ENCODE data around the gene ZNF343. TPM values are rescaled to one million over a fixed set of nuclear protein-coding genes. Genes with fewer than 3 reads are reported as not detected.

Gene ZNF343
- total and polyA plus RNA-seq, 2 experiments from 2014 or later, result 2.4 to 6.4 TPM

DNA sequence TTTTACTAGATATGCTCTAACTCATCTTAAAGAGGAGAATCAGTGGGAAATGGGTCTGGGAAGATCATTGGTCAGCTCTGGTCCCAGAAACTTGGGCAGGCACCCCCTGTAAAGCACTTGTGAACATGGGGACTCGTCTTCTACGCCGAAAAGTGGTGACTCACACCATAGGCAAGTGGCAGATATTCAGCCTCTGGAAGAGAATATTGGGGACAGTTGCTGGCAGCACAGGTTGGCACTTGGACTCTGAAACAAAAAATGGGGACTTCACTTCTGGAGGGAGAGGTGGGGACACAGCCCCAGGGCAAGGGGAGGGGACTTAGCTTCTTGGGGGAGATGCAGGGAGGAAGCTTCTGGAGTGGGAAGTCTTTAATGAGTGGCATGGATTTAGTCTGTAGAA is 11.9 kb upstream of the ZNF343 start:
- no peak overlapping the region for H3K4me3 Mint-ChIP-seq
- no peak overlapping the region for H3K4me2 ChIP-seq
- ATAC-seq, result no peak
- no peak for DNase-seq (ENCODE audit: low spot score)
- H3K9me2 ChIP-seq (ENCODE audit: insufficient read depth), result no peaks in the 10 kb centered on the region
- no peaks in the 10 kb centered on the region for H3K36me3 Mint-ChIP-seq (ENCODE audit: low read depth)
- no peak overlapping the region for H3K27ac ChIP-seq (ENCODE audit: low read depth)
- no peaks in the 10 kb centered on the region for H3F3A ChIP-seq (replicated peaks; ENCODE audit: low read depth)
- peaks cover 99% of the 10 kb centered on the region for H3K27me3 ChIP-seq (ENCODE audit: insufficient read depth)
- H3K9me3 Mint-ChIP-seq, result no peaks in the 10 kb centered on the region; the same call in 2 of the 3 replicates
- no peaks in the 10 kb centered on the region; the same call in 1 of the 2 replicates for H4K20me1 ChIP-seq (replicated peaks; ENCODE audit: insufficient read depth)
- H3K27ac Mint-ChIP-seq, result no peak overlapping the region
- H3K4me1 Mint-ChIP-seq, result peaks cover 3% of the 10 kb centered on the region; the same call in 2 of the 3 replicates
- no peak overlapping the region for H2AFZ ChIP-seq
- TF ChIP-seq, protein P1, sequence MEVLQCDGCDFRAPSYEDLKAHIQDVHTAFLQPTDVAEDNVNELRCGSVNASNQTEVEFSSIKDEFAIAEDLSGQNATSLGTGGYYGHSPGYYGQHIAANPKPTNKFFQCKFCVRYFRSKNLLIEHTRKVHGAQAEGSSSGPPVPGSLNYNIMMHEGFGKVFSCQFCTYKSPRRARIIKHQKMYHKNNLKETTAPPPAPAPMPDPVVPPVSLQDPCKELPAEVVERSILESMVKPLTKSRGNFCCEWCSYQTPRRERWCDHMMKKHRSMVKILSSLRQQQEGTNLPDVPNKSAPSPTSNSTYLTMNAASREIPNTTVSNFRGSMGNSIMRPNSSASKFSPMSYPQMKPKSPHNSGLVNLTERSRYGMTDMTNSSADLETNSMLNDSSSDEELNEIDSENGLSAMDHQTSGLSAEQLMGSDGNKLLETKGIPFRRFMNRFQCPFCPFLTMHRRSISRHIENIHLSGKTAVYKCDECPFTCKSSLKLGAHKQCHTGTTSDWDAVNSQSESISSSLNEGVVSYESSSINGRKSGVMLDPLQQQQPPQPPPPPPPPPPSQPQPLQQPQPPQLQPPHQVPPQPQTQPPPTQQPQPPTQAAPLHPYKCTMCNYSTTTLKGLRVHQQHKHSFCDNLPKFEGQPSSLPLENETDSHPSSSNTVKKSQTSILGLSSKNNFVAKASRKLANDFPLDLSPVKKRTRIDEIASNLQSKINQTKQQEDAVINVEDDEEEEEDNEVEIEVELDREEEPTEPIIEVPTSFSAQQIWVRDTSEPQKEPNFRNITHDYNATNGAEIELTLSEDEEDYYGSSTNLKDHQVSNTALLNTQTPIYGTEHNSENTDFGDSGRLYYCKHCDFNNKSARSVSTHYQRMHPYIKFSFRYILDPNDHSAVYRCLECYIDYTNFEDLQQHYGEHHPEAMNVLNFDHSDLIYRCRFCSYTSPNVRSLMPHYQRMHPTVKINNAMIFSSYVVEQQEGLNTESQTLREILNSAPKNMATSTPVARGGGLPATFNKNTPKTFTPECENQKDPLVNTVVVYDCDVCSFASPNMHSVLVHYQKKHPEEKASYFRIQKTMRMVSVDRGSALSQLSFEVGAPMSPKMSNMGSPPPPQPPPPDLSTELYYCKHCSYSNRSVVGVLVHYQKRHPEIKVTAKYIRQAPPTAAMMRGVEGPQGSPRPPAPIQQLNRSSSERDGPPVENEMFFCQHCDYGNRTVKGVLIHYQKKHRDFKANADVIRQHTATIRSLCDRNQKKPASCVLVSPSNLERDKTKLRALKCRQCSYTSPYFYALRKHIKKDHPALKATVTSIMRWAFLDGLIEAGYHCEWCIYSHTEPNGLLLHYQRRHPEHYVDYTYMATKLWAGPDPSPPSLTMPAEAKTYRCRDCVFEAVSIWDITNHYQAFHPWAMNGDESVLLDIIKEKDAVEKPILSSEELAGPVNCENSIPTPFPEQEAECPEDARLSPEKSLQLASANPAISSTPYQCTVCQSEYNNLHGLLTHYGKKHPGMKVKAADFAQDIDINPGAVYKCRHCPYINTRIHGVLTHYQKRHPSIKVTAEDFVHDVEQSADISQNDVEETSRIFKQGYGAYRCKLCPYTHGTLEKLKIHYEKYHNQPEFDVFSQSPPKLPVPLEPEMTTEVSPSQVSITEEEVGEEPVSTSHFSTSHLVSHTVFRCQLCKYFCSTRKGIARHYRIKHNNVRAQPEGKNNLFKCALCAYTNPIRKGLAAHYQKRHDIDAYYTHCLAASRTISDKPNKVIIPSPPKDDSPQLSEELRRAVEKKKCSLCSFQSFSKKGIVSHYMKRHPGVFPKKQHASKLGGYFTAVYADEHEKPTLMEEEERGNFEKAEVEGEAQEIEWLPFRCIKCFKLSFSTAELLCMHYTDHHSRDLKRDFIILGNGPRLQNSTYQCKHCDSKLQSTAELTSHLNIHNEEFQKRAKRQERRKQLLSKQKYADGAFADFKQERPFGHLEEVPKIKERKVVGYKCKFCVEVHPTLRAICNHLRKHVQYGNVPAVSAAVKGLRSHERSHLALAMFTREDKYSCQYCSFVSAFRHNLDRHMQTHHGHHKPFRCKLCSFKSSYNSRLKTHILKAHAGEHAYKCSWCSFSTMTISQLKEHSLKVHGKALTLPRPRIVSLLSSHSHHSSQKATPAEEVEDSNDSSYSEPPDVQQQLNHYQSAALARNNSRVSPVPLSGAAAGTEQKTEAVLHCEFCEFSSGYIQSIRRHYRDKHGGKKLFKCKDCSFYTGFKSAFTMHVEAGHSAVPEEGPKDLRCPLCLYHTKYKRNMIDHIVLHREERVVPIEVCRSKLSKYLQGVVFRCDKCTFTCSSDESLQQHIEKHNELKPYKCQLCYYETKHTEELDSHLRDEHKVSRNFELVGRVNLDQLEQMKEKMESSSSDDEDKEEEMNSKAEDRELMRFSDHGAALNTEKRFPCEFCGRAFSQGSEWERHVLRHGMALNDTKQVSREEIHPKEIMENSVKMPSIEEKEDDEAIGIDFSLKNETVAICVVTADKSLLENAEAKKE (CRISPR knock-in tag; IDR thresholded peaks at IDR 0.05), result no peak
- no peak for TF ChIP-seq JUNB (IDR thresholded peaks at IDR 0.05; ENCODE audit: unreplicated experiment)
- TF ChIP-seq EZH2phosphoT487 (IDR thresholded peaks at IDR 0.05; ENCODE audit: unreplicated experiment), result no peak
- TF ChIP-seq CREB1 (CRISPR knock-in tag; IDR thresholded peaks at IDR 0.05; ENCODE audit: low read depth), result no peak
- no peak overlapping the region for H3K4me3 ChIP-seq
- H3K27me3 Mint-ChIP-seq (ENCODE audit: insufficient read depth, low read depth, poor library complexity), result peaks cover 49% of the 10 kb centered on the region
- no peaks in the 10 kb centered on the region for H3K4me1 ChIP-seq (ENCODE audit: insufficient read depth)
- no peaks in the 10 kb centered on the region for H3K36me3 ChIP-seq (ENCODE audit: insufficient read depth)
- H3K79me2 ChIP-seq (replicated peaks; ENCODE audit: insufficient read depth), result no peaks in the 10 kb centered on the region

DNA sequence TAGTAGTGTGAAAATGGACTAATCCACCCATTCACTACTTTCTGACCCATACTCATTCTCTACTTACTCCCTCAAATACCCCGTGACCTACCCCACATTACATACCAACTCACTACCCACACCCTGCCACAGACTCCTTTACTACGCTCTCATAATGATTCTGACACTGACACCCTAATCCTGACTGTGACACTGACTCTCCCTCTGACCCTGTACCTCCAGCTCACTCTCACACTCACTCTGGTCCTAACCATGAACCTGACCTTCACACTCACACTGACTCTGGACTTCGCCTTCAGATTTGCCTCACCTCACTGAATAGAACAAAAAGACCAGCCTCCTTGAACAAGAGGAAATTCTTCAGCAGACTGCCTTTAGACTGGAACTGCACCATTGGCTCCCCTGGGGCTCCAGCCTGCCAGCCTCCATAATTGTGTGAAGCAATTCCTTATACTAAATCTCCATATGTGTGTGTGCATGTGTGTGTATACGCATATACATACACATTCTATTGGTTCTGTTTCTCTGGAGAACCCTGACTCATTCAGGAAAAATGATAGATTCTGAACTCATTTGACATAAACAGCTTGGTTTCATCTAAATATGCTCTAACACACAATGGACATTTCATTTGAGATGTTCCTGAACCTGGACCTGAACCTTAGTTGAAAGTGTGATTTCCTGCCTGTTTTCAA is 10.5 kb upstream of the ZNF343 start:
- H3K27ac ChIP-seq (ENCODE audit: low read depth), result no peak overlapping the region
- no peaks in the 10 kb centered on the region for H3K9me2 ChIP-seq (ENCODE audit: insufficient read depth)
- no peaks in the 10 kb centered on the region for H3K4me1 Mint-ChIP-seq
- ATAC-seq, result no peak
- H3K27me3 ChIP-seq (ENCODE audit: insufficient read depth), result peaks cover 100% of the 10 kb centered on the region
- no peak overlapping the region for H3K27ac Mint-ChIP-seq
- H3K4me2 ChIP-seq, result no peak overlapping the region
- no peaks in the 10 kb centered on the region; the same call in 1 of the 2 replicates for H4K20me1 ChIP-seq (replicated peaks; ENCODE audit: insufficient read depth)
- H3K4me3 Mint-ChIP-seq, result no peak overlapping the region
- no peaks in the 10 kb centered on the region; the same call in 2 of the 3 replicates for H3K9me3 Mint-ChIP-seq
- no peak overlapping the region for H3K4me3 ChIP-seq
- H3K36me3 ChIP-seq (ENCODE audit: insufficient read depth), result no peaks in the 10 kb centered on the region
- no peaks in the 10 kb centered on the region for H3K4me1 ChIP-seq (ENCODE audit: insufficient read depth)
- H2AFZ ChIP-seq, result no peak overlapping the region
- no peaks in the 10 kb centered on the region for H3F3A ChIP-seq (replicated peaks; ENCODE audit: low read depth)
- H3K36me3 Mint-ChIP-seq (ENCODE audit: low read depth), result no peaks in the 10 kb centered on the region
- peaks cover 41% of the 10 kb centered on the region for H3K27me3 Mint-ChIP-seq (ENCODE audit: insufficient read depth, low read depth, poor library complexity)
- H3K79me2 ChIP-seq (replicated peaks; ENCODE audit: insufficient read depth), result no peaks in the 10 kb centered on the region
- DNase-seq (ENCODE audit: low spot score), result no peak
- TF ChIP-seq EZH2 (IDR thresholded peaks at IDR 0.05; ENCODE audit: low read depth, unreplicated experiment), result no peak
- TF ChIP-seq CREB1 (CRISPR knock-in tag; IDR thresholded peaks at IDR 0.05; ENCODE audit: low read depth), result no peak
- no peak for TF ChIP-seq ZNF331 (CRISPR knock-in tag; IDR thresholded peaks at IDR 0.05; ENCODE audit: low read depth)
- TF ChIP-seq, protein P2, sequence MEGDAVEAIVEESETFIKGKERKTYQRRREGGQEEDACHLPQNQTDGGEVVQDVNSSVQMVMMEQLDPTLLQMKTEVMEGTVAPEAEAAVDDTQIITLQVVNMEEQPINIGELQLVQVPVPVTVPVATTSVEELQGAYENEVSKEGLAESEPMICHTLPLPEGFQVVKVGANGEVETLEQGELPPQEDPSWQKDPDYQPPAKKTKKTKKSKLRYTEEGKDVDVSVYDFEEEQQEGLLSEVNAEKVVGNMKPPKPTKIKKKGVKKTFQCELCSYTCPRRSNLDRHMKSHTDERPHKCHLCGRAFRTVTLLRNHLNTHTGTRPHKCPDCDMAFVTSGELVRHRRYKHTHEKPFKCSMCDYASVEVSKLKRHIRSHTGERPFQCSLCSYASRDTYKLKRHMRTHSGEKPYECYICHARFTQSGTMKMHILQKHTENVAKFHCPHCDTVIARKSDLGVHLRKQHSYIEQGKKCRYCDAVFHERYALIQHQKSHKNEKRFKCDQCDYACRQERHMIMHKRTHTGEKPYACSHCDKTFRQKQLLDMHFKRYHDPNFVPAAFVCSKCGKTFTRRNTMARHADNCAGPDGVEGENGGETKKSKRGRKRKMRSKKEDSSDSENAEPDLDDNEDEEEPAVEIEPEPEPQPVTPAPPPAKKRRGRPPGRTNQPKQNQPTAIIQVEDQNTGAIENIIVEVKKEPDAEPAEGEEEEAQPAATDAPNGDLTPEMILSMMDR (conservative IDR thresholded peaks at IDR 0.05; ENCODE audit: low read depth in 2 of 2), result no peak
- TF ChIP-seq ZNF114 (CRISPR knock-in tag; IDR thresholded peaks at IDR 0.05), result no peak
- TF ChIP-seq, protein P3, sequence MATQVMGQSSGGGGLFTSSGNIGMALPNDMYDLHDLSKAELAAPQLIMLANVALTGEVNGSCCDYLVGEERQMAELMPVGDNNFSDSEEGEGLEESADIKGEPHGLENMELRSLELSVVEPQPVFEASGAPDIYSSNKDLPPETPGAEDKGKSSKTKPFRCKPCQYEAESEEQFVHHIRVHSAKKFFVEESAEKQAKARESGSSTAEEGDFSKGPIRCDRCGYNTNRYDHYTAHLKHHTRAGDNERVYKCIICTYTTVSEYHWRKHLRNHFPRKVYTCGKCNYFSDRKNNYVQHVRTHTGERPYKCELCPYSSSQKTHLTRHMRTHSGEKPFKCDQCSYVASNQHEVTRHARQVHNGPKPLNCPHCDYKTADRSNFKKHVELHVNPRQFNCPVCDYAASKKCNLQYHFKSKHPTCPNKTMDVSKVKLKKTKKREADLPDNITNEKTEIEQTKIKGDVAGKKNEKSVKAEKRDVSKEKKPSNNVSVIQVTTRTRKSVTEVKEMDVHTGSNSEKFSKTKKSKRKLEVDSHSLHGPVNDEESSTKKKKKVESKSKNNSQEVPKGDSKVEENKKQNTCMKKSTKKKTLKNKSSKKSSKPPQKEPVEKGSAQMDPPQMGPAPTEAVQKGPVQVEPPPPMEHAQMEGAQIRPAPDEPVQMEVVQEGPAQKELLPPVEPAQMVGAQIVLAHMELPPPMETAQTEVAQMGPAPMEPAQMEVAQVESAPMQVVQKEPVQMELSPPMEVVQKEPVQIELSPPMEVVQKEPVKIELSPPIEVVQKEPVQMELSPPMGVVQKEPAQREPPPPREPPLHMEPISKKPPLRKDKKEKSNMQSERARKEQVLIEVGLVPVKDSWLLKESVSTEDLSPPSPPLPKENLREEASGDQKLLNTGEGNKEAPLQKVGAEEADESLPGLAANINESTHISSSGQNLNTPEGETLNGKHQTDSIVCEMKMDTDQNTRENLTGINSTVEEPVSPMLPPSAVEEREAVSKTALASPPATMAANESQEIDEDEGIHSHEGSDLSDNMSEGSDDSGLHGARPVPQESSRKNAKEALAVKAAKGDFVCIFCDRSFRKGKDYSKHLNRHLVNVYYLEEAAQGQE (IDR thresholded peaks at IDR 0.05; ENCODE audit: unreplicated experiment), result no peak
- TF ChIP-seq EZH2phosphoT487 (IDR thresholded peaks at IDR 0.05; ENCODE audit: unreplicated experiment), result no peak
